Body of pancreas (tissue), 4 donors: ENCODE results near the gene KBTBD12.

Experiments used
- POLR2A ChIP-seq, 3 donors: fragments of 450-650 bp; IDR thresholded peaks; one replicate each; pipeline ENCODE4 v1.6.1; 2016; ENCODE audit warnings: antibody characterized with exemption in 3 of 3, mild to moderate bottlenecking in 2 of 3
- TF ChIP-seq, protein P1 (sequence below), 7 experiments: fragments of 450-650 bp in 4 of 7; fragments of 200-600 bp in 3 of 7; sonication (generic) in 3 of 7; IDR thresholded peaks; one replicate each; pipeline ENCODE4 v1.5.1; 2016 to 2019; ENCODE audit warnings: antibody characterized with exemption in 7 of 7

DNA sequence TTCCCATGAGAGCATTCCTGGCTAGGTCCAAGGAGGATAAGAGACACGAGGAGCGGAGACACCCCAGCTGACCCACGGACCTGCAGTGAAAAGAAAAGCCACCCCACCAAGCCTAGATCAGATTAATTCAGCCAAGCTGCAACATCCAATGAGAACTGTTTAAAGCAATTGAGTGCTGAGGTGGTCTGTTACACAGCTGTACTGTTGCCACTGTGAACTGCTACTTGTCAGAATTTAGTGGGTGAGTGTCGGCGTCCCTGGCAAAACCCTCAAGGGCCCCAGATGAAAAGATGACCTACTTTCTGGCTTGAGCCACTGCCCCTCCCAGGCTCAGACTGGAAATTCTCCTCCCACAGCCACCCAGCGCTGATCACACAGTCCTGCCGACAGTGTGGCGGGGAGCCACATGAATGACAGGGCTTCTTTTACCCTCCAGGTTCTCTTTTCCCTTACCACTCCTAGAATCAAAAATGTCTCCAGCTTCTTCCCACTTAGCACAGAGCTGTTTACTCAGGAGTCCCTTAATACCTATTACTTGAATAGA is 26.4 kb upstream of the KBTBD12 start:
- TF ChIP-seq, protein P1, sequence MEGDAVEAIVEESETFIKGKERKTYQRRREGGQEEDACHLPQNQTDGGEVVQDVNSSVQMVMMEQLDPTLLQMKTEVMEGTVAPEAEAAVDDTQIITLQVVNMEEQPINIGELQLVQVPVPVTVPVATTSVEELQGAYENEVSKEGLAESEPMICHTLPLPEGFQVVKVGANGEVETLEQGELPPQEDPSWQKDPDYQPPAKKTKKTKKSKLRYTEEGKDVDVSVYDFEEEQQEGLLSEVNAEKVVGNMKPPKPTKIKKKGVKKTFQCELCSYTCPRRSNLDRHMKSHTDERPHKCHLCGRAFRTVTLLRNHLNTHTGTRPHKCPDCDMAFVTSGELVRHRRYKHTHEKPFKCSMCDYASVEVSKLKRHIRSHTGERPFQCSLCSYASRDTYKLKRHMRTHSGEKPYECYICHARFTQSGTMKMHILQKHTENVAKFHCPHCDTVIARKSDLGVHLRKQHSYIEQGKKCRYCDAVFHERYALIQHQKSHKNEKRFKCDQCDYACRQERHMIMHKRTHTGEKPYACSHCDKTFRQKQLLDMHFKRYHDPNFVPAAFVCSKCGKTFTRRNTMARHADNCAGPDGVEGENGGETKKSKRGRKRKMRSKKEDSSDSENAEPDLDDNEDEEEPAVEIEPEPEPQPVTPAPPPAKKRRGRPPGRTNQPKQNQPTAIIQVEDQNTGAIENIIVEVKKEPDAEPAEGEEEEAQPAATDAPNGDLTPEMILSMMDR (IDR thresholded peaks at IDR 0.05): no peak
- TF ChIP-seq POLR2A (IDR thresholded peaks at IDR 0.05): peak in 1 of 3 donors; percentile 13
